GM20431 (cell line): ENCODE results near the gene SH3BP2.

Experiments
- in situ Hi-C: fragments of 300-500 bp; cut with MseI, MboI; formaldehyde crosslinking; loops from one replicate; pipeline ENCODE4 v1.15.0; 2020; ENCODE audit warnings: low sequenced_read_pairs; ENCODE audit not compliant: unreplicated experiment

The SH3BP2 gene

DNA sequence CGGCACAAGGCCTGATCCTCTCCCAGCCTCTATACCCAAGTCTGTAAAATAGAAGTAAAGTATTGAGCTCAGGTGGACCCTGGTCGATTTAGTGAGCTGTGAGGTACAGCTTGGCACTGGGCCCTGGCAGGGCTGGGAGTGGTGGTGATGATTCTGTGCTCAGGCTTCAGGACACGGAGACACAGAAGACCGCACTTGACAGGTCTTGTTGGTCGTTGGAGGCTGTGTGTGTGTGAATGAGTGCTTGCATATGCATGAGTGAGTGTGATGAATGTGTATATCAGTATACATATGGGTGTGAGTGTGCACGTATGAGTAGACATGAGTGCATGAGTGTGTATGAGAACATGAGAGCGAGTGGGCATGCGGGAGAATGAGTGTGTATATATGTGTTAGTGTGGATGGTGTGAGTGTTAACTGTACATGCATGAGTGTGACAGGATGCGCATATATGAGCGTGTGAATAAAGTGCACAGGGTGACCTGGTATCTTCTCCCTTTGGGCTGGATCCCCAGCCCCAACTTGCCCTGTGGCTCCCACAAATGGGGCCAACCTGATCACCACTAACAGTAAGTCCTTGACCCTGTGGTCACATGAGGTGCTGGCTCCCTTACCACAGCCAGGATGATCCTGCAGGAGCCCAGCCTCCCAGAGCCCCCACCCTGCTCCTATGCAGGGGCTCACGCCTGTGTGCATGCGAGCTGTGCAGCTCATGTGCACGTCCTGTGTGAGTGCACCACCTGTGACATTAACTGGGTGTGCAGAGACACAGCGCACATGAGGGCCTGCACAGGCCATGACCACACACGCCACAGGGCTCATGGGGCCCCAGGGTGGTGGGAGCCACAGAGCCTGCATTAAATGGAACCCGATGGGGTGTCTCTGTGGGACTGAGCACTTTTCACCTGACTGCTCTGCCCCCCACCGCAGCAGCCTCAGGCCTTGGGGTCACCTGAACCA lies 20.8 kb downstream of the SH3BP2 start:
- in situ Hi-C loops: no loop called here

DNA sequence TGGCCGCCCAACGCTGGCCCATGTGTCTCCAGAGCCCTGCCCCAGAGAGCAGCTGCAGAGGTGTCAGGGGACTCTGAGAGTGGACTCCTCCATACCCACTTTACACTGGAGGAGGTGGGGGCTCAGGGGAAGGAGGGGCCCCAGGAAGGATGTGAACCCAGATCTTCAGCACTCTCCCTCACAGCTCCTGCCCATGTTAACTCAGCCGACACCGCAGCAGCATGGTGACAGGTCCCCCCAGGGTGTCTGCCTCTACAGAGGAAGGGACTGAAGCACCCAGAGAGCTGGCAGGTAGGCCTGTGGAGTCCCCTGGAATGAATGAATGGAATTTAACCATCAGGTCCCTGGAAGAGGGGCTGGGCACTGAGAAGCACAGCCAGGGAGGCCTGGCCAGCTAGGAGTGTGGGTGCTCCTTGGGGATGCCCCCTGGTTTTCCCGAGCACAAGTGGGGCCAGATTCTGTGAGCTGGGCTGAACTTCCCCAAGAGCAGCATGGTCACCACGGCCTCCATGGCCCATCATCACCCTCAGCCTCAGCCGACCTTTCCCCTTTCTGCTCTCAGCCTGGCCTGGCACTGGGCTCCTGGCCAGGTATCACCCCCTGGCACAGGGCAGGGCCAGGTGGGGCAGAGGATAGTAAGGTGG lies 21.9 kb downstream of the SH3BP2 start:
- in situ Hi-C loops: no loop called here

DNA sequence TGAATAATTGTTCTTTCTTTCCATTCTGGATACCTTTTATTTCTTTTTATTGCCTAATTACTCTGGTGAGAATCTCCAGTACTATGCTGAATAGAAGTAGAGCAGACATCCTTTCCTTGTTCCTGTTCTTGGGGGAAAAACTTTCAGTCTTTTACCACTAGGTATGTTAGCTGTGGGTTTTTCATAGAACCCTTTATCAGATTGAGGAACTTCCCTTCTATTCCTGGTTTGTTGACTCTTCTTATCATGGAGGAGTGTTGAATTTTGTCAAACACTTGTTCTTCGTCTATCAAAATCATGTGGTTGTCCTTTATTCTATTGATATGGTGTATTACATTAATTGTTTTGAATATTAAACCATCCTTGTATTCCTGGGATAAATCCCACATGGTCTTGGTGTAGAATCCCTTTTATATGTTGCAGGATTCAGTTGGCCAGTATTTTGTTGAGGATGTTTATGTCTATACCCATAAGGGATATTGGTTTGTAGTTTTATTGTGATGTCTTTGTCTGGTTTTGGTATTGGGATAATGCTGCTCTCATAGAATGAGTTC lies 23.6 kb downstream of the SH3BP2 start:
- in situ Hi-C loops: no loop called here

DNA sequence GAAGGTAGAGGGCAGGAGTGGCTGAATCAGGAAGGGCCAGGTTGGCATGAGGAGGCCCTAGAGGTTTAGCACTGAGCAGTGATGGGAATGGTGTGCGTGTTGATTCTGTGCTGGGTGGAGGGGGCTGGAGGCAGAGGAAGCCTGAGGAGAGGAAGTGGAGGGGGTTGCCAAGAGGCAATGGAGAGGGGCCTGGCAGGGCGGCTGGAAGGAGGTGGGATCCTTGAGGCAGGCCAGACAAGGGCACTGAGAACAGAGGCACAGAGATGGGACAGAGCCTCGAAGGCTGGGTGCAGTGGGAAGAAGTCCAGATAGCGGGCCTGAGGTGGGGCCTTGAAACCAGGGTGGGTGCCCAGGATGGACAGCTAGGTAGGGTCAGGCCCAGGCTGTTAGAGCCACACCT lies 24.3 kb downstream of the SH3BP2 start:
- in situ Hi-C loops: no loop called here

DNA sequence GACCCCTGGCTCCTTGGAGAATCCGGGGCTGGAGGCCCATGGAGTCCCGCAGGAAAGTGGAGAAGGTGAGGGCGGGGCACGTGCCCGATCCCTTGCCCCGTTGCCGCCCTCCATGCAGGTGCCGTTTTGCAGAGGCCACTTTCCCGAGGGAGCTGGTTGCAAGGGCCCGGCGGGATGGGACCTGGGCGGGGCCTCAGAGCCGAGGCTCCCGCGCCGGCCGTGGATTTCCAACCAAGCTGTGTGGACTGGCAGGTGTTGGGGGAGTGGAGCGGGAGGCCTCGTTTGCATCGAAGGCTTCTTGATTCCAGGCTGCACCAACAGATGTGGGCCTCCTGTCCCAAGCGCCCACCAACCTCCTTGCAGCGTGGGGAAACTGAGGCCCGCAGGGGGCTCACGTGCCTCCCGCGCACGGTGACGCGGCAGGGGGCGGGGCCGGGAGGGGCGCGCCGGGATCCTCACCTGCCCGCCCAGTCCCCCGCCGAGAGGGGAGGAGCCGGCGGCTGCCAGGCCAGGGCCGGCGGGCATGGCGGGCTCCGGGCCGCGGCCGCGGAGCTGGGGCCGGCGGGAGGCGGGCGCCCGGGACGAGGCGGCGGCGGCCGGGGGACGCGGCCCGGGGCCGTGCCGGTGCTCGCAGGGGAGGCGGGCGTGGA lies 24.9 kb downstream of the SH3BP2 start:
- in situ Hi-C loops: no loop called here

- in situ Hi-C loops: no loop called here
Observed at GRCh38 chr4:2818351-2818939, 25.6 kb downstream of the SH3BP2 start.

GRCh38 chr4:2819244-2820215 lies 26.6 kb downstream of the SH3BP2 start:
- in situ Hi-C loops: no loop called here

DNA sequence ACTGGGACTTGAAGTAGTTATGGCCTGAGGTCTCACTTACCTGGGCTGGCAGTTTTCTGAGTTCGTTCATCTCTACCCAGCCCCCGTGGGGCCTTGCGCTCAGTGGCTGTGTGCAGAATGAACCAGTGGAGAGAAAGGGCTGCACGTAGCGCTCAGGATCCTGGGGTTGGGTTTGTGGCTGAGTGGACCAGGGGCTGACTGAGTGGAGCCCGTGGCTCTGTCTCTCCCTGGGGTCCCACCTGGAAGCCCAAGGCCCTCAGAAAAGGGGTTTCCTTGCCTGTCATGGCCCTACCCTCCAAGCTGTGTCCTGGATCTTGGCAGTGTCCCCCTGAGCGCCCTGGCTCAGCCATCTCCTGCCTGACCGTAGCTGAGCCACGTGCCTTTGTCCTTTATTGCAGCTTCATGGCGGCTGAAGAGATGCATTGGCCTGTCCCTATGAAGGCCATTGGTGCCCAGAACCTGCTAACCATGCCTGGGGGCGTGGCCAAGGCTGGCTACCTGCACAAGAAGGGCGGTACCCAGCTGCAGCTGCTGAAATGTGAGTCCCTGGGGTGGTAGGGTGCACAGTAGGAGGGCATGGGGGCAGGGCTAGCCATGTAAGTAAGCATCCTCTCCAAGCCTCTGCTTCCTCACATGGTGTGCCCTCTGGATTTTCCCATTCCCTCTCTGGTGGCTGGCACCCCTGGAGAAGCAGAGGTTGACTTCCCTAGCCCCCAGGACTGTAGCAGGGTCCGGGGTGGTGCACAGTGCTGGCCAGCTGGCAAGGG lies 27.5 kb downstream of the SH3BP2 start:
- in situ Hi-C loops: no loop called here

DNA sequence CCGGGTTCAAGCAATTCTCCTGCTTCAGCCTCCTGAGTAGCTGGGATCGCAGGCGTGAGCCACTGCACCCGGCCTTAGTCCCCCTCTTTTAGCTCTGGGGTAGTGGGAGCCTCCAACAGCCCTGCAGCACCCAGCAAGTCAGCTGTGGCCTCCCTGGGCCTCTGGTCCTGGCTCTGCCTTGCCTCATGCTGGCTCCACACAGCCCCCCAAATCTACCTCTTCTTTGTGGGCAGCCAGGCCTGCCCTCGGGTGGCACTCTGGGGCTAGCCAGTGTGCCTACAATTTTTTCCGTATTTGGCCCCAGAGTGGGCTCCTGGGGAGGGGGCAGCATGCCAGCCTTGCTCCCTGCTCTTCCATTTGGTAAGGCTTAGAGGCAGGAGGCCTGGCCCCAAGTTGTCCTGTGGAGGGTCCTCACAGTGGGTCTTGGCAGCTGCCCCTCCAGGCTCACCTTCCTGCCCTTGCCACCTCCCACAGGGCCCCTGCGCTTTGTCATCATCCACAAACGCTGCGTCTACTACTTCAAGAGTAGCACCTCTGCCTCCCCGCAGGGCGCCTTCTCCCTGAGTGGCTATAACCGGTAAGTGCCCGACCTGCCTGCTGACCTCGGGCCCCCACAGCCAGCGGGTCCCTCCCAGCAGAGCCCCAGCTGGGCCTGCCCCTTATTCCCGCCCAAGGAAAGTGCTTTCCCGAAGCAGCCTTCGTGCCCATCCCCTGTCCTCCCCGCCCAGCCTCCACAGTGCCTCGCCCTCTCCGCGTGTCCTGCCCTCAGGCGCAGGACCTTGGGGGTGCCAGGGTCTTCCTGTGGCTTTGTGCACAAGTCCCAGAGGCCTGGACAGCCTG lies 29.8 kb downstream of the SH3BP2 start:
- in situ Hi-C loops: no loop called here

- in situ Hi-C loops: no loop called here
Observed at GRCh38 chr4:2823301-2823670, 30.4 kb downstream of the SH3BP2 start.

GRCh38 chr4:2823671-2824328 lies 30.9 kb downstream of the SH3BP2 start:
- in situ Hi-C loops: no loop called here

DNA sequence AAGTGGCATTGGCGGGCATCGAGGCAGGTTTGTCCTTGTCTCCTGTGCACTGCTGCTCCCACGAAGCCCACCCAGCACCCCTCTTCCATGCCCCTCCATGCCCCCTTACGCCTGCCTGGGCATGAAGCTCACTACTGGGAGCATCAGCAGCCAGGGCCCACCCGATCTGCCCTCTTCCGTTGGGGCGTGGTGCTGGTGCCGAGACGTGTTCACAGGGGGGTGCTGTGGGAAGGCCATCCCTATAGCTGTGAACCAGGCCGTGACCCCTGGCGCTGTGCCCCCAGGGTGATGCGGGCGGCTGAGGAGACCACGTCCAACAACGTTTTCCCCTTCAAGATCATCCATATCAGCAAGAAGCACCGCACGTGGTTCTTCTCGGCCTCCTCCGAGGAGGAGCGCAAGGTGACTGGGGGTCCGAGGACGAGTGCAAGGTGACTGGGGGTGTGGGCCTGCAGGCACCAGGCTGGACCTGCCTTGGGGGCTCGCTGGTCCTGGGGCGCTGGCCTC lies 31.5 kb downstream of the SH3BP2 start:
- in situ Hi-C loops: no loop called here

GRCh38 chr4:2824836-2825381 lies 32.0 kb downstream of the SH3BP2 start:
- in situ Hi-C loops: no loop called here

- in situ Hi-C loops: no loop called here
Observed at GRCh38 chr4:2825740-2826139, 32.9 kb downstream of the SH3BP2 start.

DNA sequence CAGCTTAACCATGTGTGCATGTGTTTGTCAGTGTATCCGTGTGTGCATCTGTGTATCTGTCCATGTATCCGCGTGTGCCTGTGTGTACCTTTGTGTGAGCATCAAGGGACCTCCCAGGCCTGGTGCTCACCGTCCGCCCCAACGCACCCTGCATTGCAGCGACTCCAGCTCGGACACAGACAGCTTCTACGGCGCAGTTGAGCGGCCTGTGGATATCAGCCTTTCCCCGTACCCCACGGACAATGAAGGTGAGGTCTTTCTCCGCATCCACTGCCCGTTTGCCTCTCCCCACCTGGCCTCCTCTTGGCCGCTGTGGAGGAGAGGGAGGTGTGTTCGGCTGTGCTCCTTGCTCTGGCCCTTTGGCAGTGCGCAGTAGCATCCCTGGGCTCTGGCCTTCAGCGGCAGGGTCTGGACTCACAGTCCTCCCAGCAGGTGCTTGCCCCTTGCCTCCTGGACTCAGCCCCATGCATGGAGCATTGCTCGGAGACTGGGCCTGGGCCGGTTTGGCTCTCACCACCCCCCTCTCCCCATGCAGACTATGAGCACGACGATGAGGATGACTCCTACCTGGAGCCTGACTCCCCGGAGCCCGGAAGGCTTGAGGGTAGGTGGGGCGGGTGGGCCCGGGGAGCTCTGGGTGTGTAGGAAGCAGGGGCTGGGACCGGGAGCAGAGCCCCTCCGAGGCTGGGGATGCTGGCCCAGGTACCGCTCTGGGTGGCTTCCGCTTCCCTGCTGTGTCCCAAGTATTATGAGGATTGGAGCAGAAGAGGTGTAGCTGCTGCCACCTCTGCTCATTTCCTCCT lies 34.4 kb downstream of the SH3BP2 start:
- in situ Hi-C loops: no loop called here
